K562 (cell line): ENCODE data around the gene ABRAXAS1. TPM values are rescaled to one million over a fixed set of nuclear protein-coding genes. Genes with fewer than 3 reads are reported as not detected.

Experiments used
- ATAC-seq: fragments of 200-7000 bp; cut with Tn5 transposase; 3 replicates; pipeline ENCODE4 v1.9.1; 2020; ENCODE audit warnings: moderate library complexity
- BruUV-seq: library from RNA; stranded (reverse); fragments of 400-500 nt; replicated peaks from 2 replicates; lab custom pipeline; 2021; lab: Mats Ljungman, UMichigan
- CTCF ChIA-PET: fragments of 300-600 bp; formaldehyde crosslinking; extraction: SDS; loops from one replicate; lab custom pipeline; 2021; ENCODE audit warnings: low intra/inter-chr PET ratio; lab: Yijun Ruan, JAX
- POLR2A ChIA-PET: fragments of 300-600, 350-650 bp; sonication (Branson Sonifier 250); formaldehyde crosslinking; extraction: SDS; loops from one replicate; lab custom pipeline; 2021; ENCODE audit warnings: antibody characterized with exemption, inconsistent platforms; lab: Yijun Ruan, JAX
- DNase-seq, 4 experiments: peaks; one replicate each; pipeline versions ENCODE4 v3.0.0 to v3.0.0-alpha.2; 2011 to 2018; ENCODE audit warnings: low spot score in 3 of 4, mixed read lengths in 3 of 4; ENCODE audit errors: extremely low read depth in 1 of 4
- FAIRE-seq: peaks from 2 replicates; lab custom pipeline; 2011; peaks lifted over from hg19 to GRCh38; lab: Jason Lieb, UNC
- H2AFZ ChIP-seq: 2 replicates; pipeline ENCODE4 v1.6.0; 2011; ENCODE audit warnings: low read depth, low read length, control low read depth, inconsistent platforms
- H3K27ac ChIP-seq: fragments of 200-600 bp; 3 replicates; pipeline ENCODE4 v1.8.0; 2011; ENCODE audit warnings: low read depth, mild to moderate bottlenecking, control low read depth, inconsistent platforms, low read length, moderate library complexity, mixed read lengths; ENCODE audit errors: extremely low read depth
- H3K27me3 ChIP-seq, 2 experiments: fragments of 300-600 bp in 1 of 2; 2 replicates in 1 of 2; 3 replicates in 1 of 2; pipeline versions ENCODE4 v1.6.0 to v1.8.0; 2011; ENCODE audit warnings: inconsistent platforms in 2 of 2, low read length in 2 of 2, mild to moderate bottlenecking in 1 of 2, mixed read lengths in 1 of 2, moderate library complexity in 1 of 2; ENCODE audit not compliant: control insufficient read depth in 2 of 2, insufficient read depth in 2 of 2
- H3K36me3 ChIP-seq: fragments of 300-600 bp; 3 replicates; pipeline ENCODE4 v1.8.0; 2011; ENCODE audit warnings: mild to moderate bottlenecking, low read length, inconsistent platforms; ENCODE audit not compliant: control insufficient read depth, insufficient read depth
- H3K4me1 ChIP-seq, 2 experiments: fragments of 200-600 bp in 1 of 2; replicated peaks in 1 of 2; 2 replicates in 1 of 2; 3 replicates in 1 of 2; pipeline versions ENCODE4 v1.5.1 to v1.8.0; 2011; ENCODE audit warnings: inconsistent platforms in 2 of 2, low read length in 2 of 2, mild to moderate bottlenecking in 1 of 2, mixed read lengths in 1 of 2, moderate library complexity in 1 of 2; ENCODE audit not compliant: control insufficient read depth in 2 of 2, insufficient read depth in 2 of 2
- H3K4me2 ChIP-seq: 2 replicates; pipeline ENCODE4 v1.6.1; 2011; ENCODE audit warnings: low read length, control low read depth, inconsistent platforms, mixed read lengths; ENCODE audit not compliant: insufficient read depth
- H3K4me3 ChIP-seq: fragments of 200-600 bp; sonication (generic), shearing (Covaris generic); 2 replicates; pipeline ENCODE4 v1.5.1; 2016; ENCODE audit warnings: control low read depth, inconsistent platforms
- H3K79me2 ChIP-seq: fragments of 200-600 bp; 3 replicates; pipeline ENCODE4 v1.8.0; 2011; ENCODE audit warnings: low read length, inconsistent platforms; ENCODE audit not compliant: control insufficient read depth, insufficient read depth
- H3K9ac ChIP-seq, 2 experiments: 2 replicates each; pipeline versions ENCODE4 v1.6.0 to v1.6.1; 2011; ENCODE audit warnings: low read depth in 2 of 2, low read length in 2 of 2, control low read depth in 1 of 2, inconsistent platforms in 1 of 2, mild to moderate bottlenecking in 1 of 2, mixed read lengths in 1 of 2; ENCODE audit not compliant: insufficient read depth in 1 of 2
- H3K9me1 ChIP-seq: one replicate; pipeline ENCODE4 v1.6.0; 2011; ENCODE audit warnings: inconsistent platforms, mild to moderate bottlenecking, low read length, moderate library complexity; ENCODE audit not compliant: control insufficient read depth, insufficient read depth
- H3K9me3 ChIP-seq: replicated peaks from 2 replicates; pipeline ENCODE4 v1.5.1; 2011; ENCODE audit warnings: low read depth, low read length, inconsistent platforms; ENCODE audit not compliant: control insufficient read depth, insufficient read depth
- H4K20me1 ChIP-seq: replicated peaks from 2 replicates; pipeline ENCODE4 v1.6.1; 2011; ENCODE audit warnings: low read length, inconsistent platforms, mixed read lengths; ENCODE audit not compliant: control insufficient read depth, insufficient read depth
- BCOR ChIP-seq: fragments of 450-650 bp; IDR thresholded peaks from 2 replicates; pipeline ENCODE4 v1.6.1; 2016
- DACH1 ChIP-seq: fragments of 450-650 bp; IDR thresholded peaks from 2 replicates; pipeline ENCODE4 v1.6.1; 2018; ENCODE audit not compliant: partially characterized antibody
- IFI16 ChIP-seq: fragments of 250-450 bp; sonication (Bioruptor Pico); IDR thresholded peaks from 2 replicates; pipeline ENCODE4 v2.1.2; 2022; ENCODE audit warnings: mild to moderate bottlenecking, inconsistent platforms
- KLF6 ChIP-seq: fragments of 250-450 bp; sonication (Bioruptor Pico); IDR thresholded peaks from 2 replicates; pipeline ENCODE4 v1.4.0; 2020; ENCODE audit warnings: mild to moderate bottlenecking, moderate library complexity, borderline replicate concordance
- MEF2A ChIP-seq: IDR thresholded peaks from 2 replicates; pipeline ENCODE4 v1.6.1; 2011; ENCODE audit warnings: low read depth, mild to moderate bottlenecking, low read length, moderate library complexity; ENCODE audit not compliant: control insufficient read depth
- SMARCE1 ChIP-seq: fragments of 450-650 bp; IDR thresholded peaks from 2 replicates; pipeline ENCODE4 v1.7.1; 2016; ENCODE audit warnings: mild to moderate bottlenecking
- in situ Hi-C: fragments of 300-500 bp; cut with MboI; formaldehyde crosslinking; loops from 4 replicates; pipeline ENCODE4 v1.15.0; 2018; ENCODE audit warnings: inconsistent platforms, mixed read lengths
- intact Hi-C: fragments of 100-400 bp; cut with micrococcal nuclease; formaldehyde crosslinking; loops from 2 replicates; pipeline ENCODE4 v1.14.2; 2022
- polyA plus RNA-seq, 8 experiments: library from polyadenylated mRNA; depleted of rRNA in 4 of 8; stranded (reverse) in 5 of 8; unstranded in 3 of 8; fragments of >200 nt; fragmentation: Nextera tagmentation in 2 of 8; fragmentation: Illumina TruSeq in 1 of 8; extraction: Ambion mirVana in 2 of 8; extraction: Trizol in 1 of 8; gene quantifications; 2 replicates each; pipeline versions ENCODE4 v1.2.1 to v1.2.3, GENCODE V29; 2011 to 2014; ENCODE audit warnings: inconsistent platforms in 1 of 8, missing spikeins in 1 of 8
- total RNA-seq, 7 experiments: library from RNA; depleted of rRNA in 6 of 7; stranded (reverse); fragments of >200 nt in 6 of 7; fragmentation: Illumina TruSeq in 2 of 7; extraction: Trizol in 2 of 7; gene quantifications; 2 replicates each; pipeline versions ENCODE4 v1.2.1 to v1.2.3, GENCODE V29; 2011 to 2021; ENCODE audit warnings: low replicate concordance in 1 of 7
- TF ChIP-seq, protein P1 (sequence below): sonication (generic); formaldehyde crosslinking; IDR thresholded peaks from 2 replicates; pipeline ENCODE4 v1.8.0; 2022; ENCODE audit warnings: mild to moderate bottlenecking, missing genetic modification reagents
- TF ChIP-seq, protein P2 (sequence below): fragments of 450-650 bp; IDR thresholded peaks from 2 replicates; pipeline ENCODE4 v1.6.1; 2017; ENCODE audit warnings: mild to moderate bottlenecking, moderate library complexity
- TF ChIP-seq, protein P3 (sequence below), 2 experiments: fragments of 450-650 bp; formaldehyde crosslinking in 1 of 2; IDR thresholded peaks; 2 replicates each; pipeline versions ENCODE4 v1.4.0 to v1.6.1; 2014 to 2020; ENCODE audit warnings: mild to moderate bottlenecking in 2 of 2, borderline replicate concordance in 1 of 2, low read depth in 1 of 2

ABRAXAS1 gene
- total and polyA plus RNA-seq, 9 of the 15 experiments (the other 6 are each of a cell fraction or from before 2014, with no cell fraction given): 10.8 to 48.3 (median 22.1) TPM

DNA sequence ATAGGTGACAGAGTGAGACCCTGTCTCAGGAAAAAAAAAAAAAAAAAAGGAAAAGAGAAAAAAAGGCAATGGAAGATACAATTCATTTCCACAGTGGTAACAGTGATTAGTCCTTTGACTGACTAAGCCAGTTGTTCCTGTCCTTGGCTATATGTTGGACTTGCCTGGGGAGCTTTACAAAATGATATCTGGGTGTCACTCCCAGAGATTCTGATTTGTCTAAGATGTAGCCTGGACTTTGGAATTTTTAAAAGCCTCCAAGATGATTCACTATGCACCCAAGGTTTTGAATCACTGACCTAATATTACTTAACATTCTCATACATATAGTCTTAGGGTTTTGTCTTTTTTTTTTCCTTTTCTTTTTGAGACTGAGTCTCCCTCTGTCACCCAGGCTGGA is 46.2 kb downstream of the ABRAXAS1 start:
- H3K9me1 ChIP-seq: no peaks in the 10 kb centered on the region
- H3K9me3 ChIP-seq: no peaks in the 10 kb centered on the region
- H3K27me3 ChIP-seq: no peaks in the 10 kb centered on the region
- no peak overlapping the region for H3K9ac ChIP-seq
- BruUV-seq: no TSS peak
- no peak for DNase-seq
- no peak overlapping the region for H3K4me2 ChIP-seq
- no peak overlapping the region for H3K27ac ChIP-seq
- no peaks in the 10 kb centered on the region for H4K20me1 ChIP-seq
- no peak overlapping the region for H3K4me3 ChIP-seq
- H3K79me2 ChIP-seq: no peaks in the 10 kb centered on the region
- no peak overlapping the region for H2AFZ ChIP-seq
- ChIA-PET POLR2A (interaction anchor here (1.6 kb wide), 1 partner anchor 17 kb away, joined by 4 read pairs; the partner anchor contains the start of genes HELQ and MRPS18C), CTCF (no interaction called here)
- no peak for FAIRE-seq
- H3K4me1 ChIP-seq: no peaks in the 10 kb centered on the region
- in situ Hi-C loops (no loop called here), intact Hi-C loops (no loop called here)
- H3K36me3 ChIP-seq: peaks cover 29% of the 10 kb centered on the region; the same call in 2 of the 3 replicates
- no peak for ATAC-seq
- TF ChIP-seq BCOR (no peak), IFI16 (no peak), KLF6 (CRISPR knock-in tag) (no peak), DACH1 (no peak), MEF2A (no peak), SMARCE1 (no peak)
- TF ChIP-seq, protein P1, sequence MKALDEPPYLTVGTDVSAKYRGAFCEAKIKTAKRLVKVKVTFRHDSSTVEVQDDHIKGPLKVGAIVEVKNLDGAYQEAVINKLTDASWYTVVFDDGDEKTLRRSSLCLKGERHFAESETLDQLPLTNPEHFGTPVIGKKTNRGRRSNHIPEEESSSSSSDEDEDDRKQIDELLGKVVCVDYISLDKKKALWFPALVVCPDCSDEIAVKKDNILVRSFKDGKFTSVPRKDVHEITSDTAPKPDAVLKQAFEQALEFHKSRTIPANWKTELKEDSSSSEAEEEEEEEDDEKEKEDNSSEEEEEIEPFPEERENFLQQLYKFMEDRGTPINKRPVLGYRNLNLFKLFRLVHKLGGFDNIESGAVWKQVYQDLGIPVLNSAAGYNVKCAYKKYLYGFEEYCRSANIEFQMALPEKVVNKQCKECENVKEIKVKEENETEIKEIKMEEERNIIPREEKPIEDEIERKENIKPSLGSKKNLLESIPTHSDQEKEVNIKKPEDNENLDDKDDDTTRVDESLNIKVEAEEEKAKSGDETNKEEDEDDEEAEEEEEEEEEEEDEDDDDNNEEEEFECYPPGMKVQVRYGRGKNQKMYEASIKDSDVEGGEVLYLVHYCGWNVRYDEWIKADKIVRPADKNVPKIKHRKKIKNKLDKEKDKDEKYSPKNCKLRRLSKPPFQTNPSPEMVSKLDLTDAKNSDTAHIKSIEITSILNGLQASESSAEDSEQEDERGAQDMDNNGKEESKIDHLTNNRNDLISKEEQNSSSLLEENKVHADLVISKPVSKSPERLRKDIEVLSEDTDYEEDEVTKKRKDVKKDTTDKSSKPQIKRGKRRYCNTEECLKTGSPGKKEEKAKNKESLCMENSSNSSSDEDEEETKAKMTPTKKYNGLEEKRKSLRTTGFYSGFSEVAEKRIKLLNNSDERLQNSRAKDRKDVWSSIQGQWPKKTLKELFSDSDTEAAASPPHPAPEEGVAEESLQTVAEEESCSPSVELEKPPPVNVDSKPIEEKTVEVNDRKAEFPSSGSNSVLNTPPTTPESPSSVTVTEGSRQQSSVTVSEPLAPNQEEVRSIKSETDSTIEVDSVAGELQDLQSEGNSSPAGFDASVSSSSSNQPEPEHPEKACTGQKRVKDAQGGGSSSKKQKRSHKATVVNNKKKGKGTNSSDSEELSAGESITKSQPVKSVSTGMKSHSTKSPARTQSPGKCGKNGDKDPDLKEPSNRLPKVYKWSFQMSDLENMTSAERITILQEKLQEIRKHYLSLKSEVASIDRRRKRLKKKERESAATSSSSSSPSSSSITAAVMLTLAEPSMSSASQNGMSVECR (CRISPR knock-in tag): no peak
- TF ChIP-seq, protein P2, sequence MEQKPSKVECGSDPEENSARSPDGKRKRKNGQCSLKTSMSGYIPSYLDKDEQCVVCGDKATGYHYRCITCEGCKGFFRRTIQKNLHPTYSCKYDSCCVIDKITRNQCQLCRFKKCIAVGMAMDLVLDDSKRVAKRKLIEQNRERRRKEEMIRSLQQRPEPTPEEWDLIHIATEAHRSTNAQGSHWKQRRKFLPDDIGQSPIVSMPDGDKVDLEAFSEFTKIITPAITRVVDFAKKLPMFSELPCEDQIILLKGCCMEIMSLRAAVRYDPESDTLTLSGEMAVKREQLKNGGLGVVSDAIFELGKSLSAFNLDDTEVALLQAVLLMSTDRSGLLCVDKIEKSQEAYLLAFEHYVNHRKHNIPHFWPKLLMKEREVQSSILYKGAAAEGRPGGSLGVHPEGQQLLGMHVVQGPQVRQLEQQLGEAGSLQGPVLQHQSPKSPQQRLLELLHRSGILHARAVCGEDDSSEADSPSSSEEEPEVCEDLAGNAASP: no peak
- TF ChIP-seq, protein P3, sequence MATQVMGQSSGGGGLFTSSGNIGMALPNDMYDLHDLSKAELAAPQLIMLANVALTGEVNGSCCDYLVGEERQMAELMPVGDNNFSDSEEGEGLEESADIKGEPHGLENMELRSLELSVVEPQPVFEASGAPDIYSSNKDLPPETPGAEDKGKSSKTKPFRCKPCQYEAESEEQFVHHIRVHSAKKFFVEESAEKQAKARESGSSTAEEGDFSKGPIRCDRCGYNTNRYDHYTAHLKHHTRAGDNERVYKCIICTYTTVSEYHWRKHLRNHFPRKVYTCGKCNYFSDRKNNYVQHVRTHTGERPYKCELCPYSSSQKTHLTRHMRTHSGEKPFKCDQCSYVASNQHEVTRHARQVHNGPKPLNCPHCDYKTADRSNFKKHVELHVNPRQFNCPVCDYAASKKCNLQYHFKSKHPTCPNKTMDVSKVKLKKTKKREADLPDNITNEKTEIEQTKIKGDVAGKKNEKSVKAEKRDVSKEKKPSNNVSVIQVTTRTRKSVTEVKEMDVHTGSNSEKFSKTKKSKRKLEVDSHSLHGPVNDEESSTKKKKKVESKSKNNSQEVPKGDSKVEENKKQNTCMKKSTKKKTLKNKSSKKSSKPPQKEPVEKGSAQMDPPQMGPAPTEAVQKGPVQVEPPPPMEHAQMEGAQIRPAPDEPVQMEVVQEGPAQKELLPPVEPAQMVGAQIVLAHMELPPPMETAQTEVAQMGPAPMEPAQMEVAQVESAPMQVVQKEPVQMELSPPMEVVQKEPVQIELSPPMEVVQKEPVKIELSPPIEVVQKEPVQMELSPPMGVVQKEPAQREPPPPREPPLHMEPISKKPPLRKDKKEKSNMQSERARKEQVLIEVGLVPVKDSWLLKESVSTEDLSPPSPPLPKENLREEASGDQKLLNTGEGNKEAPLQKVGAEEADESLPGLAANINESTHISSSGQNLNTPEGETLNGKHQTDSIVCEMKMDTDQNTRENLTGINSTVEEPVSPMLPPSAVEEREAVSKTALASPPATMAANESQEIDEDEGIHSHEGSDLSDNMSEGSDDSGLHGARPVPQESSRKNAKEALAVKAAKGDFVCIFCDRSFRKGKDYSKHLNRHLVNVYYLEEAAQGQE (IDR thresholded peaks at IDR 0.05; ENCODE audit: borderline replicate concordance): no peak
- TF ChIP-seq, protein P3 (CRISPR knock-in tag; IDR thresholded peaks at IDR 0.05; ENCODE audit: low read depth): no peak
